Kidney (tissue), 14 donors: ENCODE measurements around the gene CEBPE. TPM values are rescaled to one million over a fixed set of nuclear protein-coding genes. Genes with fewer than 3 reads are reported as not detected.

ENCODE experiments used
- DNase-seq, 5 donors: peaks; one replicate each; pipeline ENCODE4 v3.0.0-alpha.2; 2013 to 2020
- FAIRE-seq: peaks from 2 replicates; lab custom pipeline; 2012; peaks lifted over from hg19 to GRCh38; lab: Jason Lieb, UNC
- H3K27ac ChIP-seq, 2 donors: one replicate each; pipeline ENCODE4 v1.7.0; 2013; ENCODE audit warnings: low read depth in 2 of 2, low read length in 2 of 2, inconsistent platforms in 1 of 2
- H3K27me3 ChIP-seq: one replicate; pipeline ENCODE4 v1.7.1; 2013; ENCODE audit warnings: low read length, inconsistent platforms; ENCODE audit not compliant: control insufficient read depth, insufficient read depth
- H3K36me3 ChIP-seq, 3 donors: one replicate each; pipeline versions ENCODE4 v1.7.0 to v1.7.1; 2013; ENCODE audit warnings: low read length in 3 of 3, control low read depth in 1 of 3, inconsistent platforms in 1 of 3; ENCODE audit not compliant: insufficient read depth in 3 of 3, control insufficient read depth in 2 of 3
- H3K4me1 ChIP-seq, 3 donors: one replicate each; pipeline versions ENCODE4 v1.7.0 to v1.7.1; 2013; ENCODE audit warnings: low read length in 3 of 3, inconsistent platforms in 1 of 3, low read depth in 1 of 3; ENCODE audit not compliant: control insufficient read depth in 2 of 3, insufficient read depth in 2 of 3
- H3K4me3 ChIP-seq, 3 donors: one replicate each; pipeline versions ENCODE4 v1.7.0 to v1.8.1; 2013; ENCODE audit warnings: low read length in 3 of 3, control low read depth in 1 of 3, inconsistent platforms in 1 of 3
- H3K9ac ChIP-seq, 3 donors: one replicate each; pipeline versions ENCODE4 v1.7.0 to v1.7.1; 2013; ENCODE audit warnings: low read length in 3 of 3, control low read depth in 1 of 3, inconsistent platforms in 1 of 3
- H3K9me3 ChIP-seq, 3 donors: one replicate each; pipeline versions ENCODE4 v1.7.0 to v1.7.1; 2013; ENCODE audit warnings: low read length in 3 of 3, control low read depth in 1 of 3, inconsistent platforms in 1 of 3; ENCODE audit not compliant: control insufficient read depth in 2 of 3, insufficient read depth in 1 of 3
- intact Hi-C: fragments of 100-400 bp; cut with DNase I; formaldehyde crosslinking; loops from one replicate; pipeline ENCODE4 v1.11.1; 2022
- polyA plus RNA-seq: library from polyadenylated mRNA; stranded (reverse); fragments of 350-450 nt; fragmentation: Illumina TruSeq; extraction: RNeasy Lipid Tissue Mini Kit (QIAGEN cat#74804); gene quantifications from one replicate; pipeline ENCODE4 v1.2.3, GENCODE V29; 2014; ENCODE audit warnings: low read depth, low replicate concordance; ENCODE audit not compliant: insufficient read depth
- total RNA-seq: library from RNA; stranded (reverse); fragmentation: NEBNext Ultra II Directional; extraction: Animal tissue kit (Norgen Biotek cat#: 25700); gene quantifications from one replicate; pipeline ENCODE4 v1.2.1, GENCODE V29; 2021
- TF ChIP-seq, protein P1 (sequence below): IDR thresholded peaks from 3 replicates; pipeline ENCODE4 v1.5.1; 2012; ENCODE audit warnings: mild to moderate bottlenecking, moderate library complexity, borderline replicate concordance; ENCODE audit not compliant: insufficient read depth; ENCODE audit errors: extremely low read depth
- donor health status: control.
- donor health status: control.
- donor health status: control.
- donor health status: control.
- donor health status: control.
- donor health status: DM: yes; HTN: yes; CAD: no.
- donor health status: Normal renal cell carcinoma (clear cell type).

Gene CEBPE
- total and polyA plus RNA-seq, 2 donors from 2014 or later, result not detected

DNA sequence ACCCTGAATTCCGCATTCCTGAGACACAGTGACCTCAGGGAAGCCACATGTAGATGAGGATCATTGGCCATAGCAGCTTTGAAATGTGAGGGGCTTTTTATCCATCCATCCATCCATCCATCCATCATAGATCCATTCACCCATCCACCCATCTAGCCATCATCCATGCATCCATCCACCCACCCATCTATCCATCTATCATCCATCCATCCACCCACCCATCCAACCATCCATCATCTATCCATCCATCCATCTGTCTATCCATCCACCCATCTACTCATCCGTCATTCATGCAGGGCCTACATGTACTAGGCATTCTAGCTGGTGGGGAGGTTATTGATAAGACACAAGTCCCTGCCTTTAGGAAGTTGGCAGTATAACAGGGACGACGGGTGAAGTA lies 27.9 kb upstream of the CEBPE start:
- Histone ChIP-seq H3K9me3 (no peaks in the 10 kb centered on the region), H3K36me3 (peaks cover 0 to 32% (median 6%) of the 10 kb centered on the region in 3 donors), H3K27me3 (no peaks in the 10 kb centered on the region), H3K4me3 (no peak overlapping the region), H3K27ac (no peak overlapping the region), H3K9ac (no peak overlapping the region), H3K4me1 (peaks cover 0 to 10% (median 5%) of the 10 kb centered on the region in 3 donors)
- TF ChIP-seq, protein P1, sequence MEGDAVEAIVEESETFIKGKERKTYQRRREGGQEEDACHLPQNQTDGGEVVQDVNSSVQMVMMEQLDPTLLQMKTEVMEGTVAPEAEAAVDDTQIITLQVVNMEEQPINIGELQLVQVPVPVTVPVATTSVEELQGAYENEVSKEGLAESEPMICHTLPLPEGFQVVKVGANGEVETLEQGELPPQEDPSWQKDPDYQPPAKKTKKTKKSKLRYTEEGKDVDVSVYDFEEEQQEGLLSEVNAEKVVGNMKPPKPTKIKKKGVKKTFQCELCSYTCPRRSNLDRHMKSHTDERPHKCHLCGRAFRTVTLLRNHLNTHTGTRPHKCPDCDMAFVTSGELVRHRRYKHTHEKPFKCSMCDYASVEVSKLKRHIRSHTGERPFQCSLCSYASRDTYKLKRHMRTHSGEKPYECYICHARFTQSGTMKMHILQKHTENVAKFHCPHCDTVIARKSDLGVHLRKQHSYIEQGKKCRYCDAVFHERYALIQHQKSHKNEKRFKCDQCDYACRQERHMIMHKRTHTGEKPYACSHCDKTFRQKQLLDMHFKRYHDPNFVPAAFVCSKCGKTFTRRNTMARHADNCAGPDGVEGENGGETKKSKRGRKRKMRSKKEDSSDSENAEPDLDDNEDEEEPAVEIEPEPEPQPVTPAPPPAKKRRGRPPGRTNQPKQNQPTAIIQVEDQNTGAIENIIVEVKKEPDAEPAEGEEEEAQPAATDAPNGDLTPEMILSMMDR, result no peak
- FAIRE-seq, result no peak
- intact Hi-C loops, result no loop called here
- DNase-seq, result no peak

DNA sequence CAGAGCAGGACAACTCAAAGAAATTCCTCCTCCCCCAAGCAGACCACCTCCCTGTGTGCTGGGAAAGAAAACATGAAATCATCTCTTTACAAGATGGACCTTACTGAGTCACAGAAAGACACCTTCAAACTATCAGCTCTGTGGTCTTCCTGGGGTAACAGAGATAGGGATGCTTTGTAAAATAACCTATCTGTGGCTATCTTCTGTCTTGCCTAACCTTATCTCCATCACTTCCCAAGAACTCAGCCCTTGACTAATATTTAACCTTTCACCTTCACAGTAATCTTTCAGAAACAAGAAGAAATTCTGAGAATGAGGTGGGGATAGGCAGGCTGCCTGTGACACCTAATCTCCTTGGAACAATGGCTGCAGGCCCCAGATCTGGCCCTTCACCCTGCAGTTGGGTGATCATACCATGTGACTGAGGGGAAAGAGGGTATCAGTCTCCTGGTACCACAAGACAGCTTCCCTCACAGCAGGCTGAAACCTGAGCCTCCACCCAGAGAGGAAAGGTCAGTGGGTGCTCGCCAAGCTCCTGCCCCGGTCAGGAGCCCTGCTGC lies 27.4 kb upstream of the CEBPE start:
- intact Hi-C loops, result no loop called here
- Histone ChIP-seq H3K27me3 (no peaks in the 10 kb centered on the region), H3K27ac (no peak overlapping the region), H3K9ac (no peak overlapping the region), H3K4me3 (no peak overlapping the region), H3K4me1 (peaks cover 0 to 10% (median 5%) of the 10 kb centered on the region in 3 donors), H3K9me3 (no peaks in the 10 kb centered on the region), H3K36me3 (peaks cover 0 to 32% (median 6%) of the 10 kb centered on the region in 3 donors)
- TF ChIP-seq, protein P1, result no peak
- FAIRE-seq (no peak), DNase-seq (no peak)

DNA sequence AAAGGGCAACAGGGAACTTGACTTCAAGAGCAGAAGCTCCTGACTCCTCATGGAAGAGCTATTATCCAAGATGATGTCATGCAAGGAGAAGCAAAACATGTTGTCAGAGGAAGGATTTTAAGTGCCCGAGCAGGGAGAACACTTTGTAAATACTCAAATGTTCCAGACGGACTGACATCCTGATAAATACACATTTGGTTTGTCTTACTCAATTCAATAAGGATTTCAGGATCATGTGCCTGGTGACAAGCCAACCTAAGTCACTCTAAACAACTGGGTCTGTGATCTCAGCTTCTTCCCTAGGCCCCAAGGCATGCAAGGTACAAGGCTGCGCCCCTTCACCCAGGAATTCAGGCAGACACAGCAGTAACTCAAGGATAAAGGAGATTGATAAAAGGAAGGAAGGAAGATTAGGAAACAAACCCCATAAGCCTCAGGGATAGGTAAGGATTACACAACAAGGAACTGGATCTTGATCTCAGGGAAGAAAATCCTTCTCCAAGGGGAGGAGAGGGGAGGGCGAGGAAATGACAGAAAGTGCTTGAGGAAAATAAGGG lies 26.8 kb upstream of the CEBPE start:
- TF ChIP-seq, protein P1, result no peak
- H3K4me1 ChIP-seq, result peaks cover 0 to 10% (median 5%) of the 10 kb centered on the region in 3 donors
- no peaks in the 10 kb centered on the region for H3K27me3 ChIP-seq
- peaks cover 0 to 32% (median 6%) of the 10 kb centered on the region in 3 donors for H3K36me3 ChIP-seq
- no peak overlapping the region for H3K4me3 ChIP-seq
- H3K9me3 ChIP-seq, result no peaks in the 10 kb centered on the region
- no peak overlapping the region for H3K27ac ChIP-seq
- intact Hi-C loops, result no loop called here
- H3K9ac ChIP-seq, result no peak overlapping the region
- FAIRE-seq (no peak), DNase-seq (no peak)
